ENCODE data around the gene LYVE1.

LYVE1 gene

GRCh38 chr11:10551845-10552352 lies 16.6 kb downstream of the LYVE1 start:
- no peak for DNase-seq

- no peak for DNase-seq
Observed at GRCh38 chr11:10551290-10551592, 17.2 kb downstream of the LYVE1 start.

GRCh38 chr11:10550503-10551289 lies 17.8 kb downstream of the LYVE1 start:
- no peak for DNase-seq

- no peak for DNase-seq
Observed at GRCh38 chr11:10544491-10545465, 23.7 kb downstream of the LYVE1 start.

- no peak for DNase-seq
Observed at GRCh38 chr11:10543782-10544181, 24.7 kb downstream of the LYVE1 start.

GRCh38 chr11:10542776-10543175 lies 25.7 kb downstream of the LYVE1 start:
- no peak for DNase-seq

GRCh38 chr11:10541561-10541930 lies 26.9 kb downstream of the LYVE1 start:
- peak; percentile 49 for DNase-seq

- DNase-seq: peak; percentile 95
Observed at GRCh38 chr11:10540915-10541560, 27.4 kb downstream of the LYVE1 start, which contains the start of gene RNF141. TSS of gene RNF141 (minus strand) at chr11:10541187. CDS start at chr11:10534158, 7,029 bp downstream.

GRCh38 chr11:10540546-10540914 lies 27.9 kb downstream of the LYVE1 start:
- DNase-seq: peak; percentile 35

- DNase-seq: no peak
Observed at GRCh38 chr11:10539339-10539738, 29.1 kb downstream of the LYVE1 start.

GRCh38 chr11:10538924-10539323 lies 29.5 kb downstream of the LYVE1 start:
- no peak for DNase-seq

- DNase-seq: no peak
Observed at GRCh38 chr11:10537600-10537999, 30.9 kb downstream of the LYVE1 start.

- DNase-seq: no peak
Observed at GRCh38 chr11:10534316-10534715, 34.1 kb downstream of the LYVE1 start.

- DNase-seq: no peak
Observed at GRCh38 chr11:10533323-10533722, 35.1 kb downstream of the LYVE1 start.

GRCh38 chr11:10532526-10532925 lies 35.9 kb downstream of the LYVE1 start:
- no peak for DNase-seq

GRCh38 chr11:10529279-10529678 lies 39.2 kb downstream of the LYVE1 start:
- no peak for DNase-seq

- no peak for DNase-seq
Observed at GRCh38 chr11:10528121-10528520, 40.3 kb downstream of the LYVE1 start.

- no peak for DNase-seq
Observed at GRCh38 chr11:10526974-10527918, 41.2 kb downstream of the LYVE1 start.

- no peak for DNase-seq
Observed at GRCh38 chr11:10524471-10524870, 44.0 kb downstream of the LYVE1 start.

GRCh38 chr11:10522921-10523320 lies 45.5 kb downstream of the LYVE1 start:
- no peak for DNase-seq

- DNase-seq: no peak
Observed at GRCh38 chr11:10522276-10522675, 46.2 kb downstream of the LYVE1 start.

- DNase-seq: no peak
Observed at GRCh38 chr11:10520562-10520961, 47.9 kb downstream of the LYVE1 start.

All from DMS79 treated with DMSO at 0.1 percent for 48 hours (cell line).